NCI-H1436 treated with DMSO at 0.1 percent for 48 hours (cell line): ENCODE measurements around the gene COL6A2.
"Not testable (repeated sequence)": the region's sequence is repeated elsewhere in the genome, so short reads cannot be mapped to it uniquely, and the experiment has no call there.

Source experiments
- DNase-seq: peaks from one replicate; lab custom pipeline; 2025; lab: John Stamatoyannopoulos, UW

Gene COL6A2

DNA sequence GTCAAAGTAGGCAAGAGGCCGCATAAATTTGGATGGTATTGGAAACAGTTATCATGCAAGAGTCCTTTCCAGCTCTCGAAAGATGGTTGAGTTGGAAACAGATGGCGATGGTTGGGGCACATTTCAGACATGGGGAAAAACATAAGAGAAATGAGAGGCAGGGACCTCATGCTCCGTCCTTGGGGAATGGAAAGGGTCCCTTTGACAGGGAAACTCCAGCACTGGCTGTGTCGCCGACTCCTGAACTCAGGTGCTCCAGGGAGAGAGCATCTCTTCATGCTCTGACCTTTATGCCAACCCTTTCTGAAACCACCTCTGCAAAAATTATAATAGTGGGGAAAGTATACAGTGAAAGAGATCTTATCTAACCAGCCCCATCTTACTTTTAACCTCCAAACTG, 36.8 kb upstream of the COL6A2 start:
- DNase-seq, result no peak

DNA sequence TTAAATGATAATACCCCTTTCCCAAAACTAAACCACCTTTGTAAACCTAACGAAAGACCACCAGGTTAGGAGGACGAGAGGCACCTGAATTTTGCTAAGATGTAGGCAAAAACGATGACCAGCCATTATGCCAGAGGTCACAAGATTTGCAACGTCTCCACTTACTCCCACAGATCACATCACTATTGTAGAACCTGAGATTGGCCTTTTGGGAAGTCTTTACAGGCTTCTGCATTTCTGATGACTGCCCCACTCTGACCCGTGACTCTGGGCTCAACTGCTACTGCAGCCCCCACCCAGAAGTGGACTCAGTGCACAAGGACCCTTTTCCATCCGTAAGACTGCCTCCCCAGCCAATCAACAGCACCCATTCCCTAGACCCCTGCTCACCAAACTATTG, 36.4 kb upstream of the COL6A2 start:
- DNase-seq, result no peak

GRCh38 chr21:46061950-46062349, 36.0 kb upstream of the COL6A2 start:
- DNase-seq, result no peak

DNA sequence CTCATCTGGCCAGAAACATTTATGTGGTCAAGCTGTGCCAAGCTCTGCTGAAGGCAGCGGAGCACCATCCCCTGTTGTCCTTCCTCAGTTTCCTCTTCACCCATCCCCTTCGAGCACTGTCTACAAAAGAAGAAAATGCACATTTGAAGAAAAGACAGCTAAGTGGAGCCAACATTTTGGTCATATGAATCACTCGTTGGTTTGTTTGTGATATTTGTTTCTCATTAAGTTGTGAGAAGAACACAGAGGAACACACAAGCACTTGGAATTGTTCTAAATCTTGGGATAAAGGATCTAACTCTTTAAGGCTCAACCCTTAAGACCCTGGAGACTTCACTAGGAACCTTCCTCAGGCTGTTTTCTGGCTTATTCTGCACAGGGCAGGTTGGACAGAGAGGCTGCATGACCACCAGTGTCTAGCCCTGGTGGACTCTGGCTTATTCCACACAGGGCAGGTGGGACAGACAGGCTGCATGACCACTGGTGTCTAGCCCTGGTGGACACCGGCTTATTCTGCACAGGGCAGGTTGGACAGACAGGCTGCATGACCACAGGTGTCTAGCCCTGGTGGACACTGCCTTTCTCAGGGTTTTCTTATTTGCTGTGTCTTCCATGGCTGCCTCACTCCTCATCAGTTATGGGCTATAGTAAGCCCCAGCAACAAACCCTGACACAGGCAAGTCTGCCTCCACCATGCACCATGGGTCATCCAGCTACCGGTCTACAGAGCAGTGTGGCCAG, 35.3 kb upstream of the COL6A2 start:
- no peak for DNase-seq

DNA sequence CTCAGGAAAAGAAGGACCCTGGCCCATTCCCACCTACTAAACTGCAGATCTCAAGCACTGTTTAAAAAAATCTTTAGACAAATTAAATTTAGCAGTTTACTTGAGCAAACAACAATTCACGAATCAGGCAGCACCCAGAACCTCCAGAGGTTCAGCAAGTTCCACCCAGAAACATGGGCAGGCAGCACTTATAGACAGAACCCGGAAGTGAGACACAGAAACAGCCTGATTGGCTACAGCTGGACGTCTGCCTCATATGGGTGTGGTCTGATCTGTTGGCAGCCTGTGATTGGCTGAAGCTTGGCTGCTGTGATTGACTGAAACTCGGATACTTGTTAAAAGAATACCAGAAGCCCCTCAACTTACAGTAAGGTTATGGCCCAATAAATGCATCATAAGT, 34.7 kb upstream of the COL6A2 start:
- DNase-seq, result no peak

GRCh38 chr21:46063734-46064680, 33.9 kb upstream of the COL6A2 start:
- DNase-seq, result no peak

DNA sequence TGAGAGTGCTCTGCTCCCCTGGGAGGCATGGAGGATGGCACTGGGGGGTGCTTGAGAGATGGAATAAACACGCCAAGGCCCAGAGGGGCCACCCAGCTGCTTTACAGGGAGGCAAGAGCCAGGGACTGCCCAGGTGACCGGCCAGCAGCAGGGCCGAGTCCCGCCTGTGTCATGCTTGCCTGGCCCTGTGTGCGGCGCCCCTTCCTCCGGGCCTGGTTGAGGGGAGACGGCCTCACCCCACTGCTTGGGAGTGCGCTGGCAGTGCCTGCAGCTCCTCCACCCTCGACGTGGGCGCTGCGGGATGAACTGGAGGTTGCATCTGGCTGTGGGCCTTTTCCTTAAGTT, 33.1 kb upstream of the COL6A2 start:
- DNase-seq, result no peak

DNA sequence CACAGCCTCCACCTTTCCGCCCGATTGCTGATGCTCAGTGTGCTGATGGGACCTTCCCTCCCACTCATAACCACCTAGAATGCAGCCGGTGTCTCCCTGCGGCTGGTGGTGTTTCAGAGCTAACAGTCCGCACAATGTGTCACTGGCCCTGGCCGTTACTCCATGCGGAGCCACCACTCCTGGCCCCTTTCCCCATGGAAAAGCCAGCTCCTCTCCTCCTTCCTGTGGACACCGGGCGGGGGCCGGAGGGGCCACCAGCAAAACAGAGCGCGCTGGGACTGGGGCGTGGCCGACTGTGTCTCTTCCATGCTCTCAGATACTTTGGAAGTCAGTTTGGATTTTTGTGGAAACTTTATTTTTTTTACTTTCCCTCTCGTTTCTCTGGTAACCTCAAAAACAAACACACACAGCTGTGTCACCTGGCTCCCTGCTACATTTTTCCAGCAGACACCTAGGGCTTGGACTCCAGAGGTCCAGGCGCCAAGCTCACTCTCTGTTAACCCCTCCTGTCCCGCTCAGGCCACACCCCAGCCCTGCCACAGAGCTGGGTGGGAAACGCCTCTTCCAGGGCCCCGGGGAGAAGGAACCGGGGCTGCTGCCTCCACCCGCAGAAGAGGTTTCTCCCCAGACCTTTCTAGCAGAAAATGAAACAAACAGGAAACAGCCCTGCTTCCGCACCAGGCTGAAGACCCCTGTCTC, 32.5 kb upstream of the COL6A2 start:
- no peak for DNase-seq

GRCh38 chr21:46065914-46066551, 31.9 kb upstream of the COL6A2 start:
- DNase-seq, result no peak

GRCh38 chr21:46066591-46067331, 31.2 kb upstream of the COL6A2 start:
- no peak for DNase-seq

DNA sequence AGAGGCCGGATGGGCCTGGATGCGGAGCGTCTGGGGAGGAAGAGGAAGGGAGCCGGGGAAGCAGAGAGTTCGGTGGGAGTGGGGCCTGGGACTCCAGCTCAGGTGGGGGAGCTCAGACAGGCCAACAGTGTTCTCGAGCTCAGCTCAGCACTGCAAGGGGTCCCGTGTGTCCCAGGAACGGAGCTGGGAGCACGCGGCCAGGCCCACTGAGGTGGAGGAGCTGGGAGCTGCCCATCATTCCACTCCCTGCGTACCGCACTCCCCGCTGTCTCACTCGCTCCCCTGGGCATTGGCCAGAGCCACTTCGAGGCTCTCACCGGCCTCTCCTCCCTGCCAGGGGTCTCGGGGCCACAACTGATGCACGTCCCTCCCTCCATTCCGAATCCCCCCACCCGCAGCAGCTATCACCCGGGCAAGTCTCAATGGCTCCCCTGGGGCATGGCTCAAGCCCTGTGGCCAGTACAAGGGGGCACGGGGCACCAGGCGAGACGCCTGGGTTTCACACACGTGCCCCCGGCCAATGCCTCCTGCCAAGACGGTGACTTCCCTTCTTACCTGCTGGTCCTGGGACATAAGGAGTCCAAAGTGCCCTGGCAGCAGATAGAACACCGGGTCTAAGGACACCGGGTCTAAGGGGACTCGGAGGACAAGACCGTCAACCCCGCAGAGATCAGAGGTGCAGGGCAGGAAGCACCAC, 30.3 kb upstream of the COL6A2 start:
- DNase-seq, result no peak

GRCh38 chr21:46068516-46069079, 29.3 kb upstream of the COL6A2 start:
- no peak for DNase-seq

GRCh38 chr21:46069166-46069565, 28.7 kb upstream of the COL6A2 start:
- no peak for DNase-seq

- DNase-seq, result no peak
Measured at GRCh38 chr21:46069719-46070279, 28.1 kb upstream of the COL6A2 start.

- DNase-seq, result no peak
Measured at GRCh38 chr21:46071082-46071481, 26.8 kb upstream of the COL6A2 start.

- not testable (repeated sequence) for DNase-seq
Measured at GRCh38 chr21:46076724-46077123, 21.2 kb upstream of the COL6A2 start.

DNA sequence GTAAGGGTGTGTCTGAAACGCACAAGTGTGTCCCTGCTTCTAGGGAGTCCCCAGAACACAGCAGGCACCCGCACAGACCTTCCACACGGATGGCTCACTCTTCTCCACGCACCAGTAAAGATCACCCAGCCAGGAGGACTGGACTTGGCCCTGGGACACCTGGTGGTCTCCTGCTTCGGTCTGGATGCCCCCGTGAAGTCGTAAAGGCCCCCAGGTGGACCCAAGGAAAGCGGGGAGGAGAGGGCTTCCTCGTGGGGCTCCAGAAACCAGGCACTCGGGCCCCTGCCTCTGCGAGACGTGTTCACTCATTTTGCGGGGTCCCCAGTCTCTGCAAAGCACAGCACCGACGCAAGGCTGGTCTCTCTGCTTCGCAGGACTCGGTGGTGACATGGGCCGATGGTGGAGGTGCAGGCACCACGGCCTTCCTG, 20.2 kb upstream of the COL6A2 start:
- no peak for DNase-seq

GRCh38 chr21:46078322-46078977, 19.5 kb upstream of the COL6A2 start:
- no peak for DNase-seq

DNA sequence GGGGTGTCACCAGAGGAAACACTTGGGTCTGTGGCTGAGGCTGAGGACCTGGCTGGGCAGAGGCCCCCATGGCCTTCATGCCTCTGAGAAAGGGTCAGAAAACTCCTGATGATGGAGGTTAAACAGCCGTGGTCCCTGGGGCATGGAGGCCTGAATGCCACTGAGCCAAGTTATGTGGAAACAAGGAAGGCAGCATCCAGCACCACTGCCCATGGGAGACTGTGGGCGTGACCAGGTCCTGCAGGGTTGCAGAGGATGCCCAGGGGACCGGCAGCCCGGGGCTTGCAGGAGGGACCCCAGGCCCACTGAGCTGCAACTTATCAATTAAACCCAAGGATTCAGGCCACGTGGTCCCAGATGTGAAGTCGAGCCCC, 18.9 kb upstream of the COL6A2 start:
- no peak for DNase-seq
